GM21423 (cell line): ENCODE results near the gene FBLN1.

ENCODE experiments used
- ATAC-seq: cut with Tn5 transposase; IDR thresholded peaks from one replicate; pipeline ENCODE4 v1.9.1; 2021; ENCODE audit warnings: mild to moderate bottlenecking, moderate library complexity; ENCODE audit not compliant: unreplicated experiment

Gene FBLN1

GRCh38 chr22:45650721-45651120 lies 148.0 kb downstream of the FBLN1 start:
- ATAC-seq = no peak
